Brain pericyte (primary cell): Measurements from ENCODE around the gene MAN2A2.
"Not testable (repeated sequence)": the region's sequence is repeated elsewhere in the genome, so short reads cannot be mapped to it uniquely, and the experiment has no call there.

Experiments
- DNase-seq: peaks from one replicate; pipeline ENCODE4 v3.0.0-alpha.2; 2012; ENCODE audit warnings: low read depth, low spot score

MAN2A2 gene

DNA sequence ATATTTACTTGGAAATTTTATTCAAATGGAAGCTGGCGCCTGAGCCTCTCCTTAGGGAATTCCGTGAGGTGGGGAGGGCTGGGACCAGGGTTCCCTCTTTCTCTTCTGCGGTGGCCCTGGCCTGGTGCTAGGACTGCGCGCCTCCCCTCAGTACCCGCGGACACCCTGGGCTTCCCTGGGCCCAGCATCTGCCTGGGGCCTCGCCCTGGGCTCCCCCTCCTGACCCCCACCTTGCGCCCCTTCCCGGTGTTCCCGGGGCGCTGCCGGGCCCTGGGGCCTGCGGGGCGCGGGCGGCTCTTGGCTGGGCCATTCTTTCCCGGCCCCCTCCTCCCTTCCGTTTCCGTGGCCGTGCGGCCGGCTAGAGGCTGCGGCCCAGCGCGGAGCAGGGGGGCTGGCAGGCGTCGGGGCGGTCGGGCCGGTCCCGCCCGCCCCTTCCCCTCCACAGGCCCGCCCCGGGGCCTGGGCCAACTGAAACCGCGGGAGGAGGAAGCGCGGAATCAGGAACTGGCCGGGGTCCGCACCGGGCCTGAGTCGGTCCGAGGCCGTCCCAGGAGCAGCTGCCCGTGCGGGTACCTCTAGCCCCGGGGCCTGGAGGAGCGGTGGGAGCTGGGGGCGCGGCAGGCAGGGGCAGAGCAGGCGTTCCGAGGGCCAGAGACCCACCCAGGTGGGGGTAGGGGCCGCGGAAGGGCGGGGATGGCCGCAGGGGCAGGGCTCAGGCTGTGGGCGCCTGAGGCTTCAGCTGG lies 19.0 kb upstream of the MAN2A2 start, which contains the start of gene FES:
FES (plus strand) TSS at position 529 of the 743 bp plus-strand sequence. CDS start 542 bp downstream, outside the sequence.
- DNase-seq, result no peak

DNA sequence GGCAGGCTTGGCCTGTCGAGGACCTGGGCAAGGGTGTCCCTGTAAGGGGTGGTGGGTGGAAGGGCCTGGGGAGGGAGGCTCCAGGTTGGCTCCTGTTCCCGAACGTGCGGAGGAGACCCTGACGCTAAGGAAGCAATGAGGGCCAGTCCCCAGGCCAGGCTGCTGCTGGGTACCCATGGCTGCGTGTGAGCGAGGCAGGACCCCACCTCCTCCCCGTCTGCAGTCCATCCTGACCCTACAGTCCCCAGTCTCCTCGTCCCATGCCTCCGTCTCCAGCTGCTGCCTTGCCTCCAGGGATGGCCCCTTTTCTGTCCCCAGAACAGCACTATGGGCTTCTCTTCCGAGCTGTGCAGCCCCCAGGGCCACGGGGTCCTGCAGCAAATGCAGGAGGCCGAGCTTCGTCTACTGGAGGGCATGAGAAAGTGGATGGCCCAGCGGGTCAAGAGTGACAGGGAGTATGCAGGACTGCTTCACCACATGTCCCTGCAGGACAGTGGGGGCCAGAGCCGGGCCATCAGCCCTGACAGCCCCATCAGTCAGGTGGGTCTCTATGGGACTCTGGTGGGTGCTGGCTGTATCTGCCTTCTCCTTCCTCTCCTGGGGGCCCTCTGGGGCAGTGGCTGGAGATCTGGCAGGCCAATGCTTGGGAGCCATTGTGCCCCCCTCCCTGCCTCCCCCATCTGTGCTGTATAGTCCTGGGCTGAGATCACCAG lies 18.2 kb upstream of the MAN2A2 start:
- DNase-seq, result no peak

DNA sequence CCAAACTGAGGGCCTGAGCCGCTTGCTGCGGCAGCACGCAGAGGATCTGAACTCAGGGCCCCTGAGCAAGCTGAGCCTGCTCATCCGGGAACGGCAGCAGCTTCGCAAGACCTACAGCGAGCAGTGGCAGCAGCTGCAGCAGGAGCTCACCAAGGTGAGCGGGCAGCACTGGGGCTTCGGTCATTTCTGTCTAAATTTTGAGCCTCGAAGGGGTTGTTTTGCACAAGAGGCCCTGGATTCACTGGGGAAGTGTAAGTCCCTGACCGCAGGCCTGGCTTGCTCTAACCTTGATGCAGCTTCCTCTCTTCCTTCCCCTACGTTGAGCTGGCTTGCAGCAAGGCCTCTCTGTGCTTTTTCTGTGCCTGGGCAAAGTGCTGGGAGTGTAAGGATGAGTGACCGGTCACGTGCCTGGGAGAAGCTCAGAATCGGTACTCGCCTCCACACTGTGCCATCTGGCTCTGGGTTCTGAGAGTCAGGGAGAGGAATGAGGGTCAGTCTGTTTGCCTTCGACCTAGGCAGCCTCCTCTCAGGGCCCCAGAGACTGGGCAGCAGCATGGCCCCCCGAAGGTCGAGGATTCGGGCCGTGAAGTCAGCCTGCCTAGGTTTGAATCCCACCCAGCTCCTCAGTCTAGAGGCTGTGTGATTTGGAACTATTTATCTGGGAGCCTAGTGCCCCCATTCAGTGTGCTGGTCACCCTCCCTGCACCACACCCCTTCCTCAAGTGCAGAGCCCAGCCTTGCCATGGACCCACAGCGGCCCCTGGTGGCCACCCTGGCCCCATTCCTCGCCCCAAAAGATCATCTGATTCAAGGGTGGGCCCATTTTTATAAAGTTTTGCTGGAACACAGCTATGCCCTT lies 17.4 kb upstream of the MAN2A2 start:
- no peak for DNase-seq

DNA sequence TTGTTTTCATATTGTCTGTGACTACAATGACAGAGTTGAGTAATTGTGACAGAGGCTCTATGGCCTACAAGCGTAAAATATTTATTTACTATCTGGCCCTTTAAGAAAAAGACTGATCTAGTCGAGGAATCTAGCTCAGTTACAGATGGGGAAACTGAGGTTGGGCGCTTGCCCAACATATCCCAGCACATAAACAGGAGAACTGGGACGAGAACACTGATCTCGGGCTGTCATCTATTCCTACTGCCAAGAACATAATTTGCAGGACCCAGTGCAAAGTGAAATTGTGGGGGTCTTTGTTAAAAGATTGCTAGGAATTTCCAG lies 16.8 kb upstream of the MAN2A2 start:
- no peak for DNase-seq

DNA sequence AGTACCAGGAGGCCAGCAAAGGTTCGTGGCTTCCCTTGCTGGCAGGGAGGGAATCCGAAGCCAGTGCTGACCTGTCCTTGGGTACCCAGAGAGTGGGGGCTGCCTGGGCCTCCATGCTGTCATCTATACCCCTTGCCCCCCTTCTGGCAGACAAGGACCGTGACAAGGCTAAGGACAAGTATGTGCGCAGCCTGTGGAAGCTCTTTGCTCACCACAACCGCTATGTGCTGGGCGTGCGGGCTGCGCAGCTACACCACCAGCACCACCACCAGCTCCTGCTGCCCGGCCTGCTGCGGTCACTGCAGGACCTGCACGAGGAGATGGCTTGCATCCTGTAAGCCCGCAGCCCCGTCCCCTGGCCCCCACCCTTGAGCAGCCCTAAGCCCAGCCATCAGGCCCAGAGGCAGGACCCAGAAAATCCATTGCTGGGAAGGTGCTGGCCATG lies 16.0 kb upstream of the MAN2A2 start:
- DNase-seq, result no peak

DNA sequence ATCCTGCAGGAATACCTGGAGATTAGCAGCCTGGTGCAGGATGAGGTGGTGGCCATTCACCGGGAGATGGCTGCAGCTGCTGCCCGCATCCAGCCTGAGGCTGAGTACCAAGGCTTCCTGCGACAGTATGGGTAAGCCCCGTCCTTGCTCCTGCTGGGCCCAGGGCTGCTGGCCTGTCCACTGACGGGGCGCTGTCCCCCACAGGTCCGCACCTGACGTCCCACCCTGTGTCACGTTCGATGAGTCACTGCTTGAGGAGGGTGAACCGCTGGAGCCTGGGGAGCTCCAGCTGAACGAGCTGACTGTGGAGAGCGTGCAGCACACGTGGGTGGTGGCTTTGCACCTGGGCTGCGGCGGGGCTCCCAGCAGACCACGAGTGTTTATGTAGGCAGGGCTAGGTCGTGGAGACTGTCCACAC lies 13.8 kb upstream of the MAN2A2 start:
- DNase-seq, result no peak

DNA sequence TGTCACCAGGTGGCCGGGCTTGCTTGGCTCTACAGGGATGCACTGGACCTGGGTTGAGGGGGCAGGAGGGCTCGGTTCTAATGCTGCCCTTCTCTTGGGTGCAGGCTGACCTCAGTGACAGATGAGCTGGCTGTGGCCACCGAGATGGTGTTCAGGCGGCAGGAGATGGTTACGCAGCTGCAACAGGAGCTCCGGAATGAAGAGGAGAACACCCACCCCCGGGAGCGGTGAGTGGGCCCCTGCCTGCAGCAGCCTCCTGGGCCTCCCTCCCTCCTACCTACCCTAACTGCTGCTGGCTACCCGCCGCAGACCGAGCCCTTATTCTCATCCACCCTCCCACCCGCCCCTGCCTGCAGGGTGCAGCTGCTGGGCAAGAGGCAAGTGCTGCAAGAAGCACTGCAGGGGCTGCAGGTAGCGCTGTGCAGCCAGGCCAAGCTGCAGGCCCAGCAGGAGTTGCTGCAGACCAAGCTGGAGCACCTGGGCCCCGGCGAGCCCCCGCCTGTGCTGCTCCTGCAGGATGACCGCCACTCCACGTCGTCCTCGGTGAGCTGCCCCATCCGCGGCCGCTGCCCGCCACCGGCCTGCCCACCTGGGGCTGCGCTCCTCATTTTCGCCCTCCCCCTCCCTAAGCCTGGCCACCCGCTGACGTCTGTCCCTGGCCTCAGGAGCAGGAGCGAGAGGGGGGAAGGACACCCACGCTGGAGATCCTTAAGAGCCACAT lies 13.2 kb upstream of the MAN2A2 start:
- no peak for DNase-seq

DNA sequence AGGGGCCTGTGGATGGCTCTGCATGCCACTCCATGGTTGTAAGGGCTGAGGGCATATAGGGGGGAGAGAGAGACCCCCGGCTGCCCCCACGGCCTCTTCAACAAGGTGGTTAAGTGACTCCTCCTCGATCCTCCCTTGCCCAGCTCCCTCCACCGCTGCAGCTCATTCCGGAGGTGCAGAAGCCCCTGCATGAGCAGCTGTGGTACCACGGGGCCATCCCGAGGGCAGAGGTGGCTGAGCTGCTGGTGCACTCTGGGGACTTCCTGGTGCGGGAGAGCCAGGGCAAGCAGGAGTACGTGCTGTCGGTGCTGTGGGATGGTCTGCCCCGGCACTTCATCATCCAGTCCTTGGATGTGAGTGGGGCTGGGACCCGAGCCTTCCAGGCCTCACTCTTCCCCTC lies 12.3 kb upstream of the MAN2A2 start:
- no peak for DNase-seq

DNA sequence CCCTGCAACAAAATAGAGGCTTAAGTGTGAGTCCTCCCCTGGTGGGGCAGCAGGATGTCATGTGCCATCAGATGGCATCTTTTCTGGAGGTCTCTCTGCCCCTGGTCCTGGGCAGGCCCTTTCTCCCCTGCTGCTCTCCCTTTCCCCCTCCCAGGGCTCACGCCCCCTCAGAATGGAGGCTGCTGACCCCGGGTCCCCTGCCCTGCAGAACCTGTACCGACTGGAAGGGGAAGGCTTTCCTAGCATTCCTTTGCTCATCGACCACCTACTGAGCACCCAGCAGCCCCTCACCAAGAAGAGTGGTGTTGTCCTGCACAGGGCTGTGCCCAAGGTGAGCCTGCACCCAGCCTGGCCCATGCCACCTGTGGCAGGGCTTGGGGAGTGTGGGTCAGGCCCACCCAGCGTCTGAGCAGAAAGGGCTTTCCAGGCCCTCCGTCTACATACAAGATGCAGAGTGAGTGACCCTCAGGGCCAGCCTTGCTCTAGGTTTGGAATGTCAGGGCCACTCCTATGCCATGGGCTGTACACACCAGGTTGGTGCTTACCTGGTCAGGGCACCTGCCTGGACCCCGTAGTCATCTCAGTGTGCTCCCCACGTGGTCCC lies 11.7 kb upstream of the MAN2A2 start:
- no peak for DNase-seq

DNA sequence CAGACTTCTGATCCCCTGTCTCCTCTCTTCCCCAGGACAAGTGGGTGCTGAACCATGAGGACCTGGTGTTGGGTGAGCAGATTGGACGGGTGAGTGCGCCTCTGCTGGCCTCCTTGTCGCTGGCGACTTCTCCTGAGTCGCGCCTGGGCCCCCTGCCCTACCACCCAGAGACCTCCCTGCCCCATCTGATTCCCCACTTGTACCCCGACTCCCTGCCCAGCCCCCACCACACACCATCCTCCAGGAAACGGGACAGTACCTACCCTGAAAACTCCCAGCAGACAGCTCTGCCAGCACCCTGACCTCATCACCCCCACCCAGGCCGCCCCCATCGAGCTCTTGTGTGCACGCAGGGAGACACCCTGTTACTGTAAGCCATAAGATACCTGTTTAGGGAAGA lies 11.1 kb upstream of the MAN2A2 start:
- DNase-seq, result no peak

DNA sequence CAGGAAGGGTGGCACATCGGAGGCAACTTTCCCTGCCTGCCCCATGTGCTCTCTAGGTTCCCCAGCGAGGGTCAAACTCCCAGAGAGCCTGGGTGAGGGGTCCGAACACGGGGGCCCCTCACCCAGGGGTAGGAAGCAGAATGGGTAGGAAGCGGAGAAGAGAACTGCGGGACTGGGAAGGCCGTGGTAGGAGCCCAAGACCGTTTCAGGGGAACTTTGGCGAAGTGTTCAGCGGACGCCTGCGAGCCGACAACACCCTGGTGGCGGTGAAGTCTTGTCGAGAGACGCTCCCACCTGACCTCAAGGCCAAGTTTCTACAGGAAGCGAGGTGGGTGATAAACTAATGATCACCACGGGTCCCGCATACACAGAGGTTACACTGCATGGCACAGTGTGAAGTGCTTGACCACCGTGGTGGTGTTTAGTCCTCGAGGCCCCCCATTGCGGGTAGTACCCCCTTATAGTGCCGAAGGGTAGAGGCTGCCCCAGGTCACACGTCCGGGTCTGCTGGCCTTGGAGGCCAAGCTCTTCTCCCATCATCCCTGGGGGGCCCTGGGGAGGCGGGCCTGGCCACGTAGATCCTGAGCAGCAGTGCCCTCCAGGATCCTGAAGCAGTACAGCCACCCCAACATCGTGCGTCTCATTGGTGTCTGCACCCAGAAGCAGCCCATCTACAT lies 10.5 kb upstream of the MAN2A2 start:
- no peak for DNase-seq

DNA sequence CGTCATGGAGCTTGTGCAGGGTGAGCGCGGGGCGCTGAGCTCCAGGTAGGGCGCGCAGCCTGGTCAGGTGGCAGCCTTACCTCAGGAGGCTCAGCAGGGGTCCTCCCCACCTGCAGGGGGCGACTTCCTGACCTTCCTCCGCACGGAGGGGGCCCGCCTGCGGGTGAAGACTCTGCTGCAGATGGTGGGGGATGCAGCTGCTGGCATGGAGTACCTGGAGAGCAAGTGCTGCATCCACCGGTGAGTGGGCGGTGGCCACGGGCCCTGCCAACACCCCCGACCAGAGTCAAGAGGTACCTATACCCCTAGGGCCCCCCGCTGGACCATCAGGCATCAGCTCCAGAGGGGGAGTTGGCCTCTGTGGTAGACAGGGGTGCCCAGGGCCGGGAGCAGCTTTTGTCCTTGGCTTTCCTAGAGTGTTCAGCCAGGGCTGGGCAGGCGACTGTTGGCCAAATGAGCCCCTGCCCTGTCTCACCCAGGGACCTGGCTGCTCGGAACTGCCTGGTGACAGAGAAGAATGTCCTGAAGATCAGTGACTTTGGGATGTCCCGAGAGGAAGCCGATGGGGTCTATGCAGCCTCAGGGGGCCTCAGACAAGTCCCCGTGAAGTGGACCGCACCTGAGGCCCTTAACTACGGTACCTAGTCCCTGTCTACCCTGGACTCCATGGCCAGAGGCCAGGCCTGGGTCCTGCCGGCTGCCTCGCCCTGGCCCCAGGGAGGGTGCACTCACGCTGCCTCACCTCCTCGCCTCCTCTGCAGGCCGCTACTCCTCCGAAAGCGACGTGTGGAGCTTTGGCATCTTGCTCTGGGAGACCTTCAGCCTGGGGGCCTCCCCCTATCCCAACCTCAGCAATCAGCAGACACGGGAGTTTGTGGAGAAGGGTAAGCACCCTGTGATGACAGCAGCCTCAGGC lies 9.7 kb upstream of the MAN2A2 start:
- DNase-seq, result no peak

DNA sequence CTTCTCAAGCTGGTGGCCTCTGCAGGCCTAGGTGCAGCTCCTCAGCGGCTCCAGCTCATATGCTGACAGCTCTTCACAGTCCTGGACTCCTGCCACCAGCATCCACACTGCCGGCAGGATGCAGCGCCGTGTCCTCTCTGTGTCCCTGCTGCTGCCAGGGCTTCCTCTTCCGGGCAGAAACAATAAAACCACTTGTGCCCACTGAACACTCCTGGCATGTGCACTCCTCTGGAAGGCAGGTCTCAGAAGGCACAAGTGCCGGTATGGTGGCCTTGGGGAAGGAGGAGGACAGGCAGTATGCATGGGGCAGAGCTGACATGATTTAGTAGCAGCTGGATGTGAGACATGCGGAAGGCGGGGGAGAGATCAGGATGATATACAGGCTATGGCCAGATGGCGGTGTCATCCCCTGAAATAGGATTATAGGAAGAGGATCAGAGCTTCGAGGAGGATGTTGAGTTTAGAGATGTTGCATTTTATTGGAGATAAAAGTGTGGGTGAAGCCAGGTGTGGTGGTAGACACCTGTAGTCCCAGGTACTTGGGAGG lies 7.5 kb upstream of the MAN2A2 start:
- DNase-seq, result no peak

DNA sequence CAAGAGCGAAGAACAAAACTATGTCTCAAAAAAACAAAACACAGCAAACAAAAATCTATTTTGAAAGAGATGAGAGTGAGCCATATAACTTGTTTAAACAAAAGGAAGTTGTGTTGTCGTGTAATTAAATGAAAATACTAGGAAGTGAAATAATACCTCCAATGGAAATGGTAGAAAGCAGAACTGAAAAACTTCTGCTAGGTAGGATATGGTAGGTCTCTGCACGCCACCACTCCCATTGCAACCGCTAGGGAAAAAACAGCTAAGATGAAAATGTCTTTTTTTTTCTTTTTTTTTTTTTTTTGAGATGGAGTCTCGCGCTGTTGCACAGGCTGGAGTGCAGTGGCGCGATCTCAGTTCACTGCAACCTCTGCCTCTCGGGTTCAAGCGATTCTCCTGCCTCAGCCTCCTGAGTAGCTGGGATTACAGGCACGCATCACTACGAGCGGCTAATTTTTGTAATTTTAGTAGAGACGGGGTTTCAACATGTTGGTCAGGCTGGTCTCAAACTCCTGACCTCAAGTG lies 5.9 kb upstream of the MAN2A2 start:
- not testable (repeated sequence) for DNase-seq

DNA sequence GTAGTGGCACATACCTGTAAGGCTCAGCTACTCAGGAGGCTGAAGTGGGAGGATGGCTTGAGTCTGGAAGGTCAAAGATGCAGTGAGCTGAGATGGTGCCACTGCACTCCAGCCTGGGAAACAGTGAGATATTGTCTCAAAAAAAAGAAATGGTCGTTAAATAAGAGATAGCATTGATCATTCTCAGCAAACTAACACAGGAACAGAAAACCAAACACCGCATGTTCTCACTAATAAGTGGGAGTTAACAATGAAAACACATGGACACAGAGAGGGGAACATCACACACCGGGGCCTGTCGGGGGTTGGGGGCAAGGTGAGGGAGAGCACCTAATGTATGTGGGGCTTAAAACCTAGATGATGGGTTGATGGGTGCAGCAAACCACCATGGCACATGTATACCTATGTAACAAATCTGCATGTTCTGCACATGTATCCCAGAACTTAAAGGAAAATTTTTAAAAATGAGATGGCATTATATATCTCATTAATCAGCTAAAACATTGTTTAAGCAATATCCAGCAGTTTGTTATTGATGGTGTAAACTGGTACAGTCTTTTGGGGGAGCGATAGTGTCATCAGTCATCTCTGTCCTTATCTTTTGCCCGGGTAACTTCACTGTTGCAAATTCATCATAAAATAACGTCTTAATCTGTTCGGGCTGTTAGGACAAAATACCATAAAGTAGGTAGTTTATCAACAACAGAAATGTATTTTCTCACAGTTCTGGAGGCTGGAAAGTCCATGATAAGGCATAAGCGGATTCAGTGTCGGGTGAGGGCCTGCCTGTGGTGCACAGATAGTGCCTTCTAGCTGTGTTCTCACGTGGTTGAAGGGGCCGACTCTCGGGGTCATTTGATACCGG lies 1.7 kb upstream of the MAN2A2 start:
- no peak for DNase-seq

DNA sequence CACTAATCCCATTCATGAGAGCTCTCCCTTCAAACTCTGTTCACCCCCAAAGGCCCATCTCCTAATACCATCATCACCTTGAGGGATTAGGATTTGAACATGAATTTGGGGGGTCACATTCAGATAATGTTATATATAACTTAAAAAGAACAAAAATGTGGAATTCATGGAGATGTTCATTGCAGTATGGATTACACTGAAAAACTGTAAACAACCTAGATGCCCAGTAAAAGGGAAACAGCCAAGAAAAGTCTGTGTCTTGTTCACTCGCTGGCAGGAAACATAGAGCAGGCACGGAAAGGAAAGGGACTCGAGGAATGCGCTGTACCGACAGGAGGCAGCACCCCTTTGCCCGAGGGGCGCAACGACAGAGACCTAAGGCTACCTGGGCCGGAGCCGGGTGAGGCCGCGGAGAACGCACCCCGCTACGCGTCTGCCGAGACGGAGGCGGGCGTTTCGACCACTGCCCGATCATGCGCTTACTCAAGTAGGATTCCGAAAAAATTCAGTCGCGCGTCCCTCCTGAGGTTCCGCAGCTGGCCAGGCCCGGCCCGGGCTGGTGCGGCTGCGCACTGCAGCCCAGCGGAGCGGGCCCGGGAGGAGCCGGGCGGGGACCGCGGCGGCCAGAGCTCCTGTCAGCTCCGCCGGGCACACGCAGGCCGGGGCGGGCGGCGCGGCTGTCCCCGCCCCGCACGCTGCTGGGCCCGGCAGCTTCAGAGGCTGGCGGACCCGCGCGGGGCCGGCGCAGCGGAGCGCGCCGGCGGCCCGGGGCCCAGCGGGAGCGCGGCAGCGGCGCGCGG lies 862 bp upstream of the MAN2A2 start:
- DNase-seq, result peak; percentile 36
